SKM-1 (cell line): Measurements from ENCODE around the gene OTOL1.
"Not testable (repeated sequence)": the region's sequence is repeated elsewhere in the genome, so short reads cannot be mapped to it uniquely, and the experiment has no call there.

Source experiments
- DNase-seq: peaks from one replicate; lab custom pipeline; 2025; ENCODE audit not compliant: unreplicated experiment; lab: John Stamatoyannopoulos, UW

The OTOL1 gene

DNA sequence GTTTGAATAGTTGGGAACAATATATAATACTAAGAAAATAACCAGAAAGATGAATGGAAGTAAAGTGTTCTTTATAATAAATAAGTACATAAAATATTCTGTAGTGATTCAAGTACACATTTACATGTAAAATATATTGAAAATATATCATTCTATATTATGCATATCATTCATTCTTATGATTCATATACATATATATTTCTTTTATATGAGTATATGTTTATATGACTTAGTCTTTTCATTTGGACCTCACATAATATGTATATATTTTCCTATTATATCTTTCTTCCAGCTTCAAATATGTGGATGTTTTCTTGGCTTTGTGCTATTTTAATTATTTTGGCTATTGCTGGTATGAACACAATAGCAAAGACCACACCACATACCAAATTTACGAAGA, at the start of gene OTOL1:
Gene OTOL1, plus strand, starts transcription at position 301 of the 400 bp plus-strand sequence. Its CDS starts 0 bp downstream, at position 301.
- DNase-seq, result no peak

DNA sequence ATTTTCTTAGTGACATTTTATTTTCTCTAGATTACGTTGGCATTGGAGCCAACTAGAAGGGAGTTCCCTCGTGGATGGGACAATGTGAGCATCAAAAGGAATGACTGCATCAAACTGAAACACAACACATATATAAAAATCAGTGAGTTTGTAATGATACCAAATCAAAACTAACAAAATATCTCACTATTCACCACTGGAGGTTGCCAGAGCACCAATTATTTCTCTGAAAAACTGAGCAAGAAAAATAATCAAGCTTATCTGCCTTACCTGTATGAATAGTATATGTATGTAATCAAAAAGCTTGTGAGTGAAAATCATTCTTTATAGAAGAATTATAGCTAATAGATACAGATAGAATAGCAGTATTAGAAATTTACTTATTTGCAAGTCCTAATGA, 46.8 kb upstream of the OTOL1 start:
- no peak for DNase-seq

- DNase-seq, result no peak
These were observed 44.4 kb upstream of the OTOL1 start for GRCh38 chr3:161452179-161452578.

GRCh38 chr3:161454615-161455014, 42.0 kb upstream of the OTOL1 start:
- DNase-seq, result no peak

DNA sequence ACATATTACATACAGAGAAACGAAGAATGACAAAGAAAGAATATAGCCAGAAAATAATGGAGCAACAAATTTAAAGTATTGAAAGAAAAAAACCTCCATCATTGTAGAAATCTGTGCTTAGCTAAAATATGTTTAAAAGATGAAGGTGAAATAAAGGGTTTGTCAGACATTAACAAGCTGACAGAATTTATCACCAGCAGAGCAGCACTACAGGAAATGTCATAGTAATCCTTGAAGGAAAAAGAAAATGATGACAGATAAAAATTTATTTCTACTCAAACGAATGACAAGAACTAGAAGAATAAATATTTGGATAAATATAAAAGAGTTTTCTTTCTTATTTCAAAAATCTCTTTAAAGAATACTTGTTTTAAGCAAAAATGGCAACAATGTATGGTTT, 40.6 kb upstream of the OTOL1 start:
- no peak for DNase-seq

- DNase-seq, result no peak
These were observed 34.5 kb upstream of the OTOL1 start for GRCh38 chr3:161462138-161462537.

GRCh38 chr3:161471211-161471610, 25.4 kb upstream of the OTOL1 start:
- no peak for DNase-seq

- DNase-seq, result no peak
These were observed 22.5 kb upstream of the OTOL1 start for GRCh38 chr3:161474139-161474538.

DNA sequence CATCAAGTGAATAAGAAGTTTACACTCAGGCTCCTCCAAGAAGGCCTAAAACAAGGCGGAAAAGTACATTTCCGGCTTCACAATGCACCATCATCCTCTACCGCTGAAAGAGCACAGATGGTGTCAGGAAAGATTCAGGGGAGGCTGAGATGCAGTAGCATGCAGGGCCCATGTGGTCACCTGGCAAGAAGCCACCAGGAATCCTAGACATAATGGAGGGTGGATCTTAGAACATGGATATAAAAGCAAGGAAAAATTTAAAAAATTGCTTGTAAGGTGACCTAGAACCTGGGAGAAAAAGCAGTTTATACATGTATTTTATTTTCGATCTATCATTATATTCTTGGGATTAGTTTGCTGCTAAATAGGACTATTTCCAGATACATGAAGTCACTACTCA, 21.9 kb upstream of the OTOL1 start:
- DNase-seq, result no peak

- DNase-seq, result no peak
These were observed 21.4 kb upstream of the OTOL1 start for GRCh38 chr3:161475206-161475605.

- DNase-seq, result no peak
These were observed 20.7 kb upstream of the OTOL1 start for GRCh38 chr3:161475905-161476304.

DNA sequence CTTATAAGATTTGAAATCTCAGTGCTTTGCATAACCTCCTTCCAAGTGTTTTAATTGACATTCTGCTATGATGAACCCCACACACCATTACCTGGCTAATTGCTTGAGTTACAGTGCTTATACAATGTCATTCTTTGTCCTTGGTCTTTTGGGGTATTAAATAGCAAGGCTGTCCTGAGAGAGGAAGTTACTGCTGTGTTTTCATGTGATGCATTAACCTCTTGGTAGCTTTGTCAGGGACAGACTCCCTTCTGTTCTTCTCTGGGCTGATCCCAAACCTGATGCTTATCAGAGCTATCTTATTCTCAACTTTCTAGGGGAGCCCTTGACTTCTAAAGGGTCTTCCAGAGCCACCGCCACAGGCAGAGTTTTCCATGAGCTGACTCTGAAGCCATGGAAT, 12.4 kb upstream of the OTOL1 start:
- no peak for DNase-seq

- DNase-seq, result not testable (repeated sequence)
These were observed 8.3 kb upstream of the OTOL1 start for GRCh38 chr3:161488284-161488683.

DNA sequence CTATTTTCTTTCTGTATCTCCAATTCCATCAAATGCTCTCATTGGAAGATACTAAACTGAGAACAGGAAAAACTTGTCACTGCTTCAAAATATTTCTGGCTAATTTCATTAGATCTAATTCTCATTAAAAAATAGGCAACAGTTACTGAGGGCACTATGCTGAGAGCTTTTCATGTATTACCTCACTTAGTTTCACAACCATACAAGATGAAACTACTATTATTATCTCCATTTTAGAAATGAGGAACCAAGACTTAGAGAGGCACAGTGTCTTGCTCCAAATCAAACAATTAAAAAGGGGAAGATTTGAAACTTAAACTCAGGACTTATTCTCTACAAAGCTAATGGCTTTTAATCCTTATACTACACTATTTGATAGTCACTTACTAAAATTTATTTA, 7.2 kb upstream of the OTOL1 start:
- peak; percentile 83 for DNase-seq

DNA sequence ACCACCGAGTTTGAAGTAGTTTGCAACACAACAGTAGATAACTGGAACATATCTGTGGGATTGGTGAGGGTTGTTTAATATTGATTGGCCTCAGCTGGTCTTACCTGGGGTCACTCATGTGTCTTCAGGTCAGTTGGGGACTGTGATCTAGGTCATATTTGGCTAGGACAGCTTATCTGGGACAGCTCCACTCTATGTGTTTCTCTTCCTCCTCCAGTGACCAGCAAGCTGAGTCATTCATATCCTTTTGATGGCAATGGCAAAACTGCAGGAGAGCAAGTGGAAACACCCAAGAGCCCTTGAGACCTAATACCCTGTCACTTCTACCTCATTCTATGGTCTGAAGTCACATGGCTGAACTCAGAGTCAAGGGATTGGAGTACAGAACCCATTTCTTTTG, 5.8 kb upstream of the OTOL1 start:
- not testable (repeated sequence) for DNase-seq

DNA sequence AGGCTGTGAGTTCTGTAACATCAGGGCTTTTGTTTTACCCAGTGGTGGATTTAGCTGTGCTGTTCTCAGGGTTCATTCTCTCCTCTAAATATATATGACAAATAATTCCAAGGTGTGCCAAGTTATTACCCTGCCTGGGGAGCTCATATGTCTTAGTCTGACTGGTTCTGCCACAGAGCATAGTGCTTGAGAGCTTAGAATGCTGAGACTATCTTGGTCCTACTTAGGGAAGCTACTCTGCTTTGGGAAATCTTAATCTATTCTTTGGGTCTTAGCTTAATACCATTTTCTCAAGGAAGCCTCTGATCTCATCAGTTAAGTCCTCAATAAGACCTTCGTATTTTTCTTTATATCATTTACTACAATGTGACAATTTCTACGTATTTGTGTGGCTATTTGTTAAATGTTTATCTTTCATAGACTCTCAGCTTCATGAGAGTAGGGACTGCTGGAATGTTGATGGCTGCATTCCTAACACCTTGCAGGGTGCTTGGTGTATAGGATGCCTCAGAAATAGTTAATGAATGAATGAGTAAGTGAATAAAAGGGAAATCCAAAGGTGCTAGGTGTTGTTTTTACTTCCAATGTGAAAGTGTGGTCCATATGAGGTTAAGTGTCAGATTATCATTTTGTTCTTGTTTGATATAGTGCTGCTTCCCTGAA, 1.8 kb downstream of the OTOL1 start:
- no peak for DNase-seq

DNA sequence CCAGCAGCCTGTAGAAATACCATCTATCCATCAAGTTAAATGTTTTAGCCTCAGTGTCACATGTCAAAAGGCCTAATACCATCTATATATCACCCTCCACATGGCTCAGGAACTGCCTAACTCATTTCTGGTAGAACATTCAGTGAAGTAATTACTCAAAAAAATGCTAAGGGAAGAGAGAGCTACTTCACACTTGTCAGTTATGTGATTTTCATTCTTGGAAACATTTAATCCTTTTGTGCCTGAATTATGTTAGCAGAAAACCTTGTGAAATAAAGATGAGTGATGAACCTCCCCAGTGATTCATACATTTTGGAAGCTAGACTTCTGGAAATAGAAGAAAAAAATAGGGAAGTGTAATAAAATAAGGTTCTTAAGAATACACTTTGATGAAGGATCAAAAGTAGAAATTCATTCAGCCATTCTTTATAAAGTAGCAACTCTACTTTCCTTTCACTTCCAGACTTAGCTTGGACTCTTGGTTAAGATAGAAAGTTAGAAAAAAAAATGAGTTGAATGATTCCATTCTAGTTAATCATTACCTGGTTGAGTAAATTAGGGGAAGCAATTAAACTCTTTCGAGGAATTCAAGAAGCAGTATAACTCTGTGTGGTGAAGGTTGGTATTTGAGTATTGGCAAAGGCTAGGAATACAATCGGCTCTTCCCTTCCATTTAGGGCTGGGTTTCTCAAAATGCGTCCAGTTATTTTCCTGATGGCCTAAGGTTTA, 3.6 kb downstream of the OTOL1 start:
- DNase-seq, result no peak

- DNase-seq, result no peak
These were observed 6.7 kb downstream of the OTOL1 start for GRCh38 chr3:161503271-161503670.

GRCh38 chr3:161508852-161509477, 12.4 kb downstream of the OTOL1 start:
- no peak for DNase-seq

GRCh38 chr3:161510510-161511260, 14.1 kb downstream of the OTOL1 start:
- DNase-seq, result no peak

- DNase-seq, result no peak
These were observed 27.3 kb downstream of the OTOL1 start for GRCh38 chr3:161523916-161524315.

- DNase-seq, result no peak
These were observed 35.3 kb downstream of the OTOL1 start for GRCh38 chr3:161531930-161532329.
